Measurements from ENCODE around the gene GPER1.

GRCh38 chr7:1090686-1091643 lies 3.1 kb downstream of the GPER1 start:
- no peak for TF ChIP-seq FOXP2 (optimal IDR thresholded peaks at IDR 0.05; ENCODE audit: borderline replicate concordance, extremely low read depth, extremely low read length, insufficient read depth)
- no peak for TF ChIP-seq TAF1 (IDR thresholded peaks at IDR 0.05; ENCODE audit: borderline replicate concordance, insufficient read depth, low read length)
- no peak for TF ChIP-seq POLR2AphosphoS5 (IDR thresholded peaks at IDR 0.05; ENCODE audit: low read depth, low read length)

Data from PFSK-1 (cell line).